ENCODE data around the gene POLD2.

The POLD2 gene

DNA sequence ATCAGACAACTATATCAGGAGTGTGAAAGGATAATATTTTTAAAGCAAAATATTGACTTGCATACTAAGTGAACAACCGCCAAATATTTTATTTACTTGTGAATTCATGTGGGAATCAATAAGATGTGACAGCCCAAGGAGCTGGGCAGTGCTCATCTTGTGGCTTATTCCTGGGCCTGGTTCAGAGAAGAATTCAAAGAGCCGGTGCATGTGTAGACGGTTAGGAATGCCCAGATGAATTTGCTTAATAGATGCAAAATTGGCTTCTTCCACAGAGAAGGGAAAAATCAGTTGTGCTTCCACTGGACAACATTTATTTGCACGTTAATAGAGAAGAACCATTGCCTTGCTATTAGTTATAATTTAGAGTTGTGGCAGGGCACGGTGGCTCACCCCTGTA, 13.4 kb upstream of the POLD2 start:
- DNase-seq, result no peak
- Mint-ChIP-seq H3K36me3 (ENCODE audit: low read depth) (no peaks in the 10 kb centered on the region), H3K9me3 (no peaks in the 10 kb centered on the region), H3K27me3 (ENCODE audit: low read depth, poor library complexity) (peaks cover 29% of the 10 kb centered on the region), H3K4me3 (no peak overlapping the region), H3K4me1 (peaks cover 17% of the 10 kb centered on the region), H3K27ac (no peak overlapping the region)
- TF ChIP-seq, protein P1, sequence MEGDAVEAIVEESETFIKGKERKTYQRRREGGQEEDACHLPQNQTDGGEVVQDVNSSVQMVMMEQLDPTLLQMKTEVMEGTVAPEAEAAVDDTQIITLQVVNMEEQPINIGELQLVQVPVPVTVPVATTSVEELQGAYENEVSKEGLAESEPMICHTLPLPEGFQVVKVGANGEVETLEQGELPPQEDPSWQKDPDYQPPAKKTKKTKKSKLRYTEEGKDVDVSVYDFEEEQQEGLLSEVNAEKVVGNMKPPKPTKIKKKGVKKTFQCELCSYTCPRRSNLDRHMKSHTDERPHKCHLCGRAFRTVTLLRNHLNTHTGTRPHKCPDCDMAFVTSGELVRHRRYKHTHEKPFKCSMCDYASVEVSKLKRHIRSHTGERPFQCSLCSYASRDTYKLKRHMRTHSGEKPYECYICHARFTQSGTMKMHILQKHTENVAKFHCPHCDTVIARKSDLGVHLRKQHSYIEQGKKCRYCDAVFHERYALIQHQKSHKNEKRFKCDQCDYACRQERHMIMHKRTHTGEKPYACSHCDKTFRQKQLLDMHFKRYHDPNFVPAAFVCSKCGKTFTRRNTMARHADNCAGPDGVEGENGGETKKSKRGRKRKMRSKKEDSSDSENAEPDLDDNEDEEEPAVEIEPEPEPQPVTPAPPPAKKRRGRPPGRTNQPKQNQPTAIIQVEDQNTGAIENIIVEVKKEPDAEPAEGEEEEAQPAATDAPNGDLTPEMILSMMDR (IDR thresholded peaks at IDR 0.05), result no peak

DNA sequence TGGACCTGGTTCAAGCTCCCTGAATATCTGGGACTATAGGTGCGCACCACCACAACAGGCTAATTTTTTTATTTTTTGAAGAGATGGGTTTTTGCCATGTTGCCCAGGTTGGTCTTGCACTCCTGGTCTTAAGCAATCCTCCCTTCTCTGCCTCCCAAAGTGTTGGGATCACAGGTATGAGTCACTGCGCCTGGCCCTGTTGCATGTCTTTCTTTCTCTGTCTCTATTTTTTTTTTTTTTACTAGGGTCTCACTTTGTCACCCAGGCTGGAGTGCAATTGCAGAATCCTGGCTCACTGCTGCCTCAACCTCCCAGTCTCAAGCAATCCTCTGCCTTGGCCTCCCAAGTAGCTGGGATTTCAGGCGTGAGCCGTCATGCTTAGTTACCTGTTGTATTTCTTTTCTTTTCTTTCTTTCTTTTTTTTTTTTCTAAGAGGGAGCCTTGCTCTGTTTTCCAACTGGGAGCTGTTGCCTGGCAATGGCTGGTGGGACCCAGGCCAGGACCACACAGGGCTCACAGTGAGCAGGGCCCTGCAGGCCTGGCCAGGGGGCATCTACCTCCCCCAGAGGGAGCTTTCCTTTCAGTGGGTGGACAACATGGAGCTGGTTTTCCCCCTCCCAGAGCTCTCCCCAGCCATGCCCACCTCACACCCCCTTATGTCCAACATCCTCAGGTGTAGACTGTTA, 11.7 kb upstream of the POLD2 start:
- Mint-ChIP-seq H3K4me1 (peaks cover 21% of the 10 kb centered on the region), H3K36me3 (ENCODE audit: low read depth) (no peaks in the 10 kb centered on the region), H3K4me3 (no peak overlapping the region), H3K27me3 (ENCODE audit: low read depth, poor library complexity) (peaks cover 28% of the 10 kb centered on the region), H3K27ac (no peak overlapping the region), H3K9me3 (no peaks in the 10 kb centered on the region)
- DNase-seq, result no peak
- TF ChIP-seq, protein P1 (IDR thresholded peaks at IDR 0.05), result no peak

DNA sequence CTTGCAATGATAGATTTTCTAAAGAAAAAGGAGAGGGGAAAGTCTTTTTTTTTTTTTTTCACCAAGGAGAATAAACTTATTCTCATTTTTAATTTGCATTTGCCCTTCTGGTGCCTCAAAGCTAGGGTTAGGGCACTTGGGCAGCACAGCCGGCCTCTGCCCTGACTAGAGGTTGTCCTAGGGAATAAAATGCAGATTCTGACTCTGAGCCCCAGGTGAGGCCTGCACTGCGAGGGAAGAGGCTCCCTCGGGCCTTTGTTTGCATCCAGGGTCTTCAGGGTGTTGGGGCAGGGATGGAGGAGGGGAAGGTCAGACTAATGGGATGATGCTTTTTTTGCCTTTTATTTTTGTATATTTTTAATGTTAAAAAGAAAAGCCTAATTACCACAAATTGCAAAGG, 9.9 kb upstream of the POLD2 start:
- Mint-ChIP-seq H3K27ac (no peak overlapping the region), H3K9me3 (no peaks in the 10 kb centered on the region), H3K36me3 (ENCODE audit: low read depth) (no peaks in the 10 kb centered on the region), H3K27me3 (ENCODE audit: low read depth, poor library complexity) (peaks cover 26% of the 10 kb centered on the region), H3K4me1 (peaks cover 21% of the 10 kb centered on the region), H3K4me3 (no peak overlapping the region)
- no peak for DNase-seq
- TF ChIP-seq, protein P1 (IDR thresholded peaks at IDR 0.05), result no peak

DNA sequence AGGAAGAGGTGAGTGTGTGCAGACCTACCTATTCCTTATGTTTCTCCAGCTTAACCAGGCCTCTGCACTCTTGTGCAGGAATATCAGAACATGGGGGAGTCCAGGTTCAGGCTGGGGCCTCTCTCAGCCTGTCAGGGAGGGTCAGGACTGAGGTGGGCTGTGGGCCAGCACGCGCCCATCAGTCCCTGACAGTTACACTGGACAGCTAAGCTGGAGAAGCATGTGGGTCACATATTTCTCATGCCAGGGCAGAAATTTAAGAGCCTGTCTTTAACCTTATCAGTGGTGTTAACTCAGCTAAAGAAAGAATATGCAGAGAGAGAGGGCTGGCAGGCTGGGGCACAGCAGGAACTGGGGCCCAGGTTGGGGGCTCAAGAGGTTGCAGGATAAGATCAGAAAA, 8.7 kb upstream of the POLD2 start:
- peaks cover 34% of the 10 kb centered on the region for H3K27me3 Mint-ChIP-seq (ENCODE audit: low read depth, poor library complexity)
- no peak for DNase-seq
- H3K4me3 Mint-ChIP-seq, result no peak overlapping the region
- no peaks in the 10 kb centered on the region for H3K36me3 Mint-ChIP-seq (ENCODE audit: low read depth)
- H3K9me3 Mint-ChIP-seq, result peaks cover 11% of the 10 kb centered on the region
- no peak overlapping the region for H3K27ac Mint-ChIP-seq
- H3K4me1 Mint-ChIP-seq, result peaks cover 21% of the 10 kb centered on the region
- TF ChIP-seq, protein P1 (IDR thresholded peaks at IDR 0.05), result no peak

DNA sequence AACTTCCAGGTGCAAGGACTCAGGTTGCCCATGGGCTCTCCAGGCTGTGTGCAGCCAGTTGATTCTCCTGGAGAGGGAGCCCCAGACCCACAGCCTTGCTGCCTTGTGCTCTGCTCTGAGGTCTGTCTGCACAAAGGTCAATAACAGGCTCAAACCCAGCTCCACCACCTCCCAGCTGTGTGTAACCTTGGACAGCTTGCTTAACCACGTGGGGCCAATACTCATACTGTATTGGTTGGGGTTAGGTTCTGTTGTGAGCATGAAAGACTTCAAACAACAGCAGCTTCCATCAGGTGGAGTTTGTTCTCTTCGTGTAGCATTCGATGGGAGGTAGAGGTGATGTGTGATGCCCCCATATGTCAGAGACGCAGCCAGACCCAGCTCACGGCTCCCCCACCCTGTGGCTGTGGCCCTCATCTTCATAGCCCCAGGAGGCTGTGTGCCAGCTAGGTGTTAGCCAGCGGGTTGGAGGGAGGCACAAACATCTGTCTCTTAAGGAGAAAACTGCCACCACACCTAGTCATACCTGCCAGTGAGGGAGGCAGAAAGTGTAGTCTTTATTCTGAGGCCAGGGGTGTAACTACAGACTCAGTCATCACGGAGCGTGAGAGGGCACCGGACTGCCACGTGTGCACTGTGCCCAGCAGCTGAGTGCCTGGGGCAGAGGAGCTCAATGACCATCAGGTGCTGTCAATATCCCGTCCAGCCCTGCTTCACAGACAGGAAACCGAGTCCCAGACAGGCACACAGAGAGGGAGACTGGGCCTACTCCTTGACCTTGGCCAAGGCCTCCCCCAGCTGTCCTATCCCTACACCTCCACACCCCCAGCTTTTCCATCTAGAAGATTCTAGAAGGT, 8.1 kb upstream of the POLD2 start:
- Mint-ChIP-seq H3K4me1 (peaks cover 21% of the 10 kb centered on the region), H3K27me3 (ENCODE audit: low read depth, poor library complexity) (peaks cover 38% of the 10 kb centered on the region), H3K4me3 (no peak overlapping the region), H3K27ac (no peak overlapping the region), H3K36me3 (ENCODE audit: low read depth) (peaks cover 5% of the 10 kb centered on the region), H3K9me3 (peaks cover 17% of the 10 kb centered on the region)
- peak; percentile 29 for DNase-seq
- TF ChIP-seq, protein P1 (IDR thresholded peaks at IDR 0.05), result peak; percentile 36

Measured in nephron progenitor cell (in vitro differentiated cells).